Hematopoietic multipotent progenitor cell (in vitro differentiated cells): Measurements from ENCODE around the gene SPECC1. TPM values are rescaled to one million over a fixed set of nuclear protein-coding genes. Genes with fewer than 3 reads are reported as not detected.
"Not testable (repeated sequence)": the region's sequence is repeated elsewhere in the genome, so short reads cannot be mapped to it uniquely, and the experiment has no call there.

ENCODE experiments used
- DNase-seq, 3 donors: peaks; one replicate each; pipeline ENCODE4 v3.0.0-alpha.2; 2011 to 2015; ENCODE audit warnings: low read depth in 2 of 3, low spot score in 2 of 3
- total RNA-seq: library from RNA; depleted of rRNA; stranded (reverse); fragments of >200 nt; gene quantifications from one replicate; pipeline ENCODE4 v1.2.3, GENCODE V29; 2012

SPECC1 gene
- total RNA-seq, 1 donor, result 39.9 TPM

- not testable (repeated sequence) for DNase-seq
Observed at GRCh38 chr17:20263115-20263433, 253.9 kb downstream of the SPECC1 start.

GRCh38 chr17:20263595-20263994 lies 254.4 kb downstream of the SPECC1 start:
- DNase-seq, result no peak

GRCh38 chr17:20264996-20265395 lies 255.8 kb downstream of the SPECC1 start:
- no peak for DNase-seq

- DNase-seq, result peak in 2 of 3 donors; percentile 11 to 19
Observed at GRCh38 chr17:20266806-20267458, 257.8 kb downstream of the SPECC1 start.

GRCh38 chr17:20267459-20267842 lies 258.3 kb downstream of the SPECC1 start:
- peak; percentile 25 to 80 (median 64) for DNase-seq

GRCh38 chr17:20270369-20270768 lies 261.2 kb downstream of the SPECC1 start:
- no peak for DNase-seq

GRCh38 chr17:20271011-20271610 lies 262.0 kb downstream of the SPECC1 start:
- no peak for DNase-seq

GRCh38 chr17:20273741-20274500 lies 264.8 kb downstream of the SPECC1 start:
- DNase-seq, result no peak

- DNase-seq, result no peak
Observed at GRCh38 chr17:20275653-20276052, 266.5 kb downstream of the SPECC1 start.

- no peak for DNase-seq
Observed at GRCh38 chr17:20276421-20276820, 267.3 kb downstream of the SPECC1 start.

GRCh38 chr17:20278805-20279204 lies 269.6 kb downstream of the SPECC1 start:
- no peak for DNase-seq

- DNase-seq, result no peak
Observed at GRCh38 chr17:20279631-20280030, 270.5 kb downstream of the SPECC1 start.

- DNase-seq, result no peak
Observed at GRCh38 chr17:20280051-20280450, 270.9 kb downstream of the SPECC1 start.

- no peak for DNase-seq
Observed at GRCh38 chr17:20280851-20281250, 271.7 kb downstream of the SPECC1 start.

- no peak for DNase-seq
Observed at GRCh38 chr17:20281860-20282259, 272.7 kb downstream of the SPECC1 start.

GRCh38 chr17:20282526-20283308 lies 273.6 kb downstream of the SPECC1 start:
- DNase-seq, result no peak

GRCh38 chr17:20284022-20284421 lies 274.9 kb downstream of the SPECC1 start:
- no peak for DNase-seq

GRCh38 chr17:20284570-20285295 lies 275.6 kb downstream of the SPECC1 start:
- no peak for DNase-seq

- DNase-seq, result no peak
Observed at GRCh38 chr17:20289984-20290383, 280.8 kb downstream of the SPECC1 start.

- no peak for DNase-seq
Observed at GRCh38 chr17:20291853-20292252, 282.7 kb downstream of the SPECC1 start.

- no peak for DNase-seq
Observed at GRCh38 chr17:20293501-20293900, 284.3 kb downstream of the SPECC1 start.
